Gastrocnemius medialis (tissue), 4 donors: Measurements from ENCODE around the gene AKIRIN2. TPM values are rescaled to one million over a fixed set of nuclear protein-coding genes. Genes with fewer than 3 reads are reported as not detected.

ENCODE experiments used
- ATAC-seq, 2 donors: fragments of 150-250 bp; one replicate each; pipeline ENCODE4 v1.9.1; 2016
- DNase-seq, 2 donors: peaks; one replicate each; pipeline ENCODE4 v3.0.0-alpha.2; 2019
- H3K27ac ChIP-seq, 4 donors: fragments of 200-600 bp; sonication (generic); 1 replicate in 1 of 4; 2 replicates in 3 of 4; pipeline ENCODE4 v1.5.1; 2016 to 2018; ENCODE audit warnings: mild to moderate bottlenecking in 2 of 4, moderate library complexity in 1 of 4
- H3K27me3 ChIP-seq, 3 donors: fragments of 200-600 bp; sonication (generic) in 2 of 3; 1 replicate in 1 of 3; 2 replicates in 2 of 3; pipeline versions ENCODE4 v1.5.1 to v1.6.0; 2016 to 2019; ENCODE audit warnings: mild to moderate bottlenecking in 1 of 3, moderate library complexity in 1 of 3
- H3K36me3 ChIP-seq, 2 donors: fragments of 200-600 bp; sonication (generic) in 1 of 2; one replicate each; pipeline ENCODE4 v1.5.1; 2017 to 2018
- H3K4me1 ChIP-seq, 2 donors: fragments of 200-600 bp; sonication (generic) in 1 of 2; one replicate each; pipeline ENCODE4 v1.5.1; 2016 to 2017; ENCODE audit warnings: mild to moderate bottlenecking in 2 of 2
- H3K4me3 ChIP-seq, 4 donors: fragments of 200-600 bp; sonication (generic) in 3 of 4; 1 replicate in 1 of 4; 2 replicates in 3 of 4; pipeline ENCODE4 v1.5.1; 2016 to 2019; ENCODE audit warnings: mild to moderate bottlenecking in 2 of 4
- H3K9me3 ChIP-seq, 3 donors: fragments of 200-600 bp; sonication (generic) in 2 of 3; 1 replicate in 1 of 3; 2 replicates in 2 of 3; pipeline ENCODE4 v1.5.1; 2016 to 2019
- CTCF ChIP-seq, 5 experiments: fragments of 450-650 bp in 3 of 5; fragments of 200-600 bp in 2 of 5; sonication (generic) in 2 of 5; IDR thresholded peaks in 4 of 5; conservative IDR thresholded peaks in 1 of 5; 1 replicate in 4 of 5; 2 replicates in 1 of 5; pipeline ENCODE4 v1.5.1; 2016 to 2019; ENCODE audit warnings: antibody characterized with exemption in 5 of 5, mild to moderate bottlenecking in 3 of 5, moderate library complexity in 3 of 5
- POLR2A ChIP-seq, 2 donors: fragments of 450-650 bp; IDR thresholded peaks; one replicate each; pipeline ENCODE4 v1.6.1; 2017; ENCODE audit warnings: antibody characterized with exemption in 2 of 2, mild to moderate bottlenecking in 2 of 2, moderate library complexity in 2 of 2
- in situ Hi-C, 4 donors: fragments of 200-750 bp; cut with MboI; loops; one replicate each; pipeline versions ENCODE4 v1.15.0 to v1.8.0; 2017; ENCODE audit warnings: low sequenced_read_pairs in 4 of 4
- intact Hi-C: fragments of 100-400 bp; cut with DNase I; formaldehyde crosslinking; loops from one replicate; pipeline ENCODE4 v1.15.1; 2023; ENCODE audit warnings: low total_unique reads
- total RNA-seq, 4 donors: library from RNA; depleted of rRNA; stranded (reverse); fragments of >200 nt; gene quantifications; one replicate each; pipeline versions ENCODE4 v1.1.0 to v1.2.3, GENCODE V29; 2016

AKIRIN2 gene
- total RNA-seq, 4 donors from 2014 or later: 25.6 to 44.5 (median 33.1) TPM

DNA sequence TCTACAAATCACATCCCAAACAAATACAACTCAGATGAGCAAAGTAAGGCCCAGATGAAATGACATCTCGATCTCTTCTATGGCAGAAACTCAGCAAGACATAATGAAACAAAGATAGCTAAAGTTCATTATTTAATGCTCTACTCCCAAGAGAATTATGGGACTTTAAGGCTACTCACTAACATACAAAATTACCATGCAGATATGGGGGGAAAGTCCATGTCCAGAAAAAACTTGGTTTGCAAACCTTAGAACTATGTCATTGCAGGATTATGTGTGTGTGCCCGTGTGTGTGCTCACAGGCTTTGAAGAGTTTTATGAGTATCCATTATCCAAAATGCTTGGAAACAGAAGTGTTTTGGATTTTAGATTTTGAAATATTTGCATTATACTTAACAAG, 34.0 kb downstream of the AKIRIN2 start:
- peaks cover 20 to 38% of the 10 kb centered on the region in 2 donors for H3K4me1 ChIP-seq
- in situ Hi-C loops (no loop called here), intact Hi-C loops (loop anchor here (10.0 kb wide), 1 partner anchor 127 kb away; no protein-coding TSS in a partner anchor)
- TF ChIP-seq CTCF (IDR thresholded peaks at IDR 0.05 in 4 of 5, conservative IDR thresholded peaks at IDR 0.05 in 1 of 5) (no peak), POLR2A (IDR thresholded peaks at IDR 0.05) (no peak)
- ATAC-seq (no peak), DNase-seq (no peak)
- no peaks in the 10 kb centered on the region for H3K9me3 ChIP-seq
- no peak overlapping the region for H3K4me3 ChIP-seq
- peaks cover 0 to 23% of the 10 kb centered on the region in 2 donors for H3K36me3 ChIP-seq
- H3K27me3 ChIP-seq: no peaks in the 10 kb centered on the region
- H3K27ac ChIP-seq: peak overlapping the region in 1 of 4 donors; percentile 20

DNA sequence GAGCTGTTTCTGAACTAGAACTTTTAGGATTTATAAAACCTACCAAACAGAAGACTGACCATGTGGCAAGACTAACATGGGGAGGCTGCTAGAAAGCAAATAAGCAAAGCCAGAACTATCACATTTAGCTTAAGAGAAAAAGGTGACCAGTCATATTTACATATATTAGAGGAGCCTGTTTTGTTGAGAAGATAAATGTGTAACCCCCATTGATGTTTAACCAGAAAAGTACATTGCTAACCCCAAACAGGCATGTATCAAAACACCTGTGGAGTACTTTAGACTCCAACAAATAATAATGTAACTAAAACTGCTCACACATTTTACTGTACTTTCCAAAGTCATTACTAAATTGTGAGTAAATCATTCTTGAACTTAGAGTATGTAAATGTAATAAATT, 35.0 kb downstream of the AKIRIN2 start:
- no peak for DNase-seq
- intact Hi-C loops: loop anchor here (10.0 kb wide), 1 partner anchor 128 kb away; no protein-coding TSS in a partner anchor
- no peak overlapping the region for H3K4me3 ChIP-seq
- no peaks in the 10 kb centered on the region for H3K9me3 ChIP-seq
- ATAC-seq: no peak
- peaks cover 10 to 36% of the 10 kb centered on the region in 2 donors for H3K4me1 ChIP-seq
- peaks cover 0 to 15% of the 10 kb centered on the region in 2 donors for H3K36me3 ChIP-seq
- in situ Hi-C loops: no loop called here
- TF ChIP-seq CTCF (IDR thresholded peaks at IDR 0.05 in 4 of 5, conservative IDR thresholded peaks at IDR 0.05 in 1 of 5): no peak
- no peaks in the 10 kb centered on the region for H3K27me3 ChIP-seq
- H3K27ac ChIP-seq: peak overlapping the region in 1 of 4 donors; percentile 15

DNA sequence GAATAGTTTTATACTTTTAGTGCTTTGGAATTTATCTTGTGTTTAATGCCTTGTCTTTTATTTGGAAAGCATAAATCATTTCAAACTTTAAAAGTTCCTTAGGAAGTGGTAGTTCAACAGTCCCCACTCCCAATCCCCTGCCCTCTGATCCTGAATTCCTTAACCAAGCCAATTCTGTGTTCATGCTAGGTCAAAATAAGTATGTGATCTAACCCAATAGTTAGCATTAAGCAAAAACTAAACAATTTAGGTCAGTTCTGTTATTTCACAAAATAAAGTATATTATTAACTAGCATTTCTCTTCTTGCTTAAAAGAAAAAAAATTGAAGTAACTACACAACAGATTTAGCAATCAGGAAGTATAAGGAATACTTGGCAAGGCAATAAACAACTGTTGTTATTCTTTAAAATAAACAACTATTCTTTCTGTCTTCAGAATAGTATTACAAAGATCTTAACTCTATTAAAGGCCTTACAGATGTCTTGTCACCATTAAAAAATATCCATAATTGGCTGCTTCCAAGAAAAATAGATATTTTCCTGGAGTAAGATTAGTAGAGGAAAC, 37.0 kb downstream of the AKIRIN2 start:
- H3K9me3 ChIP-seq: no peaks in the 10 kb centered on the region
- H3K4me3 ChIP-seq: no peak overlapping the region
- H3K36me3 ChIP-seq: peaks cover 0 to 14% of the 10 kb centered on the region in 2 donors
- DNase-seq: no peak
- intact Hi-C loops: loop anchor here (10.0 kb wide), 1 partner anchor 130 kb away; no protein-coding TSS in a partner anchor
- H3K27me3 ChIP-seq: no peaks in the 10 kb centered on the region
- no peak for ATAC-seq
- peak overlapping the region; percentile 13 to 79 (median 54) for H3K27ac ChIP-seq
- peaks cover 17 to 34% of the 10 kb centered on the region in 2 donors for H3K4me1 ChIP-seq
- in situ Hi-C loops: no loop called here
- TF ChIP-seq CTCF (IDR thresholded peaks at IDR 0.05 in 4 of 5, conservative IDR thresholded peaks at IDR 0.05 in 1 of 5) (no peak), POLR2A (IDR thresholded peaks at IDR 0.05) (no peak)

DNA sequence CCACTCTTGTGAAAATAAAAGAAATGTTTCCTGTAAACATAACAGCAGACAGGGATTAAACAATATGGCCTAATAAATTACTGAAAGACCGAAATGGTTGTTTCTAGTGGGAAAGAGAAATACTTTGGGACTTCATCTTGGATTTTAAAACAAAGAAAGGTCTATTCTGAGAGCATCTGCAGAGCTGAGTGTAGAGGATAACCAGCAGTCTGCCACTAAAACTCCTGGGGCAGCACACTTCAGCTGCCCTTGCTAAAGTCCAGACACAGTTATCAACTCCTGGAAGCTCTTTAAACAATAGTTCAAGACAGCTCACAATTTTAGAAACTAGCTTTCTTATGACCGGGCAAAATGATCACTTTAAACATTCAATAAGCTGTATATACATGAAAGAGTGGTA, 38.6 kb downstream of the AKIRIN2 start:
- intact Hi-C loops (loop anchor here (10.0 kb wide), 1 partner anchor 131 kb away; no protein-coding TSS in a partner anchor), in situ Hi-C loops (no loop called here)

More for the DNA sequence above, 38.6 kb downstream of the AKIRIN2 start:
- ATAC-seq (peak in 1 of 2 donors; percentile 34), DNase-seq (no peak)
- Histone ChIP-seq H3K36me3 (peaks cover 0 to 11% of the 10 kb centered on the region in 2 donors), H3K9me3 (no peaks in the 10 kb centered on the region), H3K27ac (peak overlapping the region; percentile 69 to 79 (median 72)), H3K27me3 (no peaks in the 10 kb centered on the region), H3K4me1 (peaks cover 27 to 46% of the 10 kb centered on the region in 2 donors), H3K4me3 (no peak overlapping the region)
- TF ChIP-seq POLR2A (IDR thresholded peaks at IDR 0.05) (no peak), CTCF (IDR thresholded peaks at IDR 0.05 in 4 of 5, conservative IDR thresholded peaks at IDR 0.05 in 1 of 5) (no peak)
